Loucy (cell line): ENCODE measurements around the gene NPR3.
"Not testable (repeated sequence)": the region's sequence is repeated elsewhere in the genome, so short reads cannot be mapped to it uniquely, and the experiment has no call there.

Experiments
- H2AFZ ChIP-seq: fragments of 200-600 bp; sonication (generic); 2 replicates; pipeline ENCODE4 v1.6.0; 2016; ENCODE audit warnings: antibody characterized with exemption, mild to moderate bottlenecking, low read length, moderate library complexity
- H3F3A ChIP-seq: fragments of 200-600 bp; 2 replicates; pipeline ENCODE4 v1.6.0; 2016; ENCODE audit warnings: antibody characterized with exemption, low read depth, mild to moderate bottlenecking
- H3K27me3 ChIP-seq: fragments of 200-600 bp; sonication (generic); 2 replicates; pipeline ENCODE4 v1.6.1; 2014; ENCODE audit warnings: low read length, mild to moderate bottlenecking; ENCODE audit not compliant: insufficient read depth, poor library complexity, severe bottlenecking
- H3K36me3 ChIP-seq: fragments of 200-600 bp; sonication (generic); 2 replicates; pipeline ENCODE4 v1.6.1; 2016; ENCODE audit warnings: low read length; ENCODE audit not compliant: insufficient read depth
- H3K4me1 ChIP-seq: fragments of 200-600 bp; sonication (generic); 2 replicates; pipeline ENCODE4 v1.5.1; 2014; ENCODE audit warnings: low read length, mild to moderate bottlenecking; ENCODE audit not compliant: insufficient read depth, poor library complexity, severe bottlenecking
- H3K4me2 ChIP-seq: fragments of 200-600 bp; sonication (generic); 2 replicates; pipeline ENCODE4 v1.6.0; 2014; ENCODE audit warnings: antibody characterized with exemption, low read length, low read depth, mild to moderate bottlenecking; ENCODE audit not compliant: poor library complexity, severe bottlenecking
- H3K4me3 ChIP-seq: fragments of 200-600 bp; sonication (generic); 2 replicates; pipeline ENCODE4 v1.5.1; 2014; ENCODE audit warnings: low read length, mild to moderate bottlenecking, mixed read lengths; ENCODE audit not compliant: poor library complexity, severe bottlenecking
- H3K79me2 ChIP-seq: fragments of 200-600 bp; sonication (generic); 2 replicates; pipeline ENCODE4 v1.6.1; 2014; ENCODE audit warnings: low read length; ENCODE audit not compliant: insufficient read depth
- H3K9ac ChIP-seq: fragments of 200-600 bp; sonication (generic); 2 replicates; pipeline ENCODE4 v1.6.0; 2014; ENCODE audit warnings: mild to moderate bottlenecking, low read depth, low read length, moderate library complexity; ENCODE audit not compliant: poor library complexity, severe bottlenecking
- H3K9me2 ChIP-seq: fragments of 200-600 bp; sonication (generic); replicated peaks from 2 replicates; pipeline ENCODE4 v1.6.1; 2016; ENCODE audit warnings: low read depth, low read length, mixed read lengths
- H3K9me3 ChIP-seq: fragments of 200-600 bp; sonication (generic); 2 replicates; pipeline ENCODE4 v1.6.1; 2014; ENCODE audit warnings: mild to moderate bottlenecking, antibody characterized with exemption, low read length, low read depth; ENCODE audit not compliant: insufficient read depth
- H4K20me1 ChIP-seq: fragments of 200-600 bp; sonication (generic); 2 replicates; pipeline ENCODE4 v1.6.0; 2014; ENCODE audit warnings: antibody characterized with exemption, low read length, mild to moderate bottlenecking; ENCODE audit not compliant: insufficient read depth, poor library complexity, severe bottlenecking
- CTCF ChIP-seq: fragments of 200-600 bp; sonication (generic); conservative IDR thresholded peaks from 2 replicates; pipeline ENCODE4 v1.5.1; 2014; ENCODE audit warnings: mild to moderate bottlenecking, antibody characterized with exemption, low read length
- EZH2phosphoT487 ChIP-seq: fragments of 200-600 bp; IDR thresholded peaks from 2 replicates; pipeline ENCODE4 v1.6.1; 2018; ENCODE audit warnings: antibody characterized with exemption, mild to moderate bottlenecking, moderate library complexity, borderline replicate concordance

NPR3 gene

DNA sequence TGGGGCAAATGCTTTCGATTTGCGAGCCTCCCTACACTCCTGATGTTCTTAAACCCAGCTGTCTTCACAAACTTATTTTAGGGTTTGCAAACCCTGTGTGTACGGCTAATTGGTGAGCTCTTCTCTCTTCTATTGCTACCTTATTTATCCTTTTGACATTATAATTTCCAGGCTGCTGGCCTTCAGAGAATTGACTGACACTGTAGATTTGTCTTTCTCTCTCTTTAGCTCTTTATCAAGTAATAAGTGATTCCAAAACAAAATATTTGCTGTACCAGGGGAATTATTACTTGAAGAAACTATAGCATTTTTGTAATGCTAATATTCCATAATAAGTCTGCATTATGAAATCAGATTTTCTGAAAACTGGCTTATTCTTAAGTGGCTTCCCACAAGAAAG, 92.5 kb downstream of the NPR3 start:
- Histone ChIP-seq H3K4me2 (no peak overlapping the region), H3K4me3 (no peak overlapping the region), H3K36me3 (no peaks in the 10 kb centered on the region), H3K9ac (no peak overlapping the region), H4K20me1 (no peaks in the 10 kb centered on the region), H3K9me2 (no peaks in the 10 kb centered on the region), H3K9me3 (no peaks in the 10 kb centered on the region), H2AFZ (no peak overlapping the region), H3K4me1 (no peaks in the 10 kb centered on the region), H3K27me3 (no peaks in the 10 kb centered on the region), H3K79me2 (no peaks in the 10 kb centered on the region), H3F3A (no peaks in the 10 kb centered on the region; the same call in 1 of the 2 replicates)
- TF ChIP-seq CTCF (no peak), EZH2phosphoT487 (no peak)

DNA sequence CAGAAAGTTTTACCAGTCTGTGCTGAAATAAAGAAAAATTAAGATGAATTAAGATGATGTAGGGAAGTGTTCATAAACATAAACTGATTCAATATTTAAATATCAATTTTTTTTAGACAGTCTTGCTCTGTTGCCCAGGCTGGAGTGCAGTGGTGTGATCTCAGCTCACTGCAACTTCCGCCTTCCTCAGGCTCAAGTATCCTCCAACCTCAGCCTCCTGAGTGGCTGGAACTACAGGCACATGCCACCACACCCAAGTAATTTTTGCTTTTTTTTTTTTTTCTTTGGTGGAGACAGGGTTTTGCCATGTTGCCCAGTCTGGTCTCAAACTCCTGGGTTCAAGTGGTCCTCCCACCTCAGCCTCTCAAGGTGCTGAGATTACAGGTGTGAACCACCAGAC, 94.3 kb downstream of the NPR3 start:
- H3K4me3 ChIP-seq, H3K9ac ChIP-seq: not testable (repeated sequence)

DNA sequence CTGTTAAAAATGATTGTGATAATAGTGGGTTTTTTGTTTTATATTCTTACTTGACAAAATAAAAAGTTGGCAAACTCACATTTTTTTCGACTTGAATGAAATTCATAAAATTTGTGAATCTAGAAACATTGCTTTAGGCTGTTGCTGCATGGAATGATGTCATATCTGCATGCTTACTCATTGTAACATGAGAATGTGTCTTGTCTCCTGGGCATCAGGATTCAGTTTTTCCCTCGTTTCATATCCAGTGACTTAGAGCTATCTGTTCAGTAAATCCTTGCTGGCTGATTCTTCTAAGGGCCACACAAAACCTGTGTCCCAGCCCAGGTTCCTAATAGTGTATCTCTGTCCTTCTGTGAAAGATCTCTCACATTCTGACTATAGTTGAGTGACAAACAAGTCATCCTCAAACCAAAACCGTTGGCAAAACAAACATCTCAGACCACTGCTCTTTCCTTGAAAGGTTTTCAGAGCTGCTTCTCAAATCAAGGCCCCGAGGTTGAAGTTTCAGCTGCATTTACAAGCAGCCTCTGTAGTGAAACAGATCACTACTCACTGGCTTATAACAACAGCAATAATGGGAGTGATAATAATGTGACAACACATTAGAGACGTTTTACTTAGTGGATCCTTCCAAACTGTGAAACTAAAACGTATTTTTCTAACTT, 95.0 kb downstream of the NPR3 start:
- Histone ChIP-seq H3K9me3 (no peaks in the 10 kb centered on the region), H2AFZ (0 out of 2 replicates have a peak overlapping the region, but pooled peaks have one; percentile 30), H3K79me2 (no peaks in the 10 kb centered on the region), H3K4me2 (no peak overlapping the region), H3K36me3 (no peaks in the 10 kb centered on the region), H3F3A (no peaks in the 10 kb centered on the region; the same call in 1 of the 2 replicates), H3K27me3 (no peaks in the 10 kb centered on the region), H3K4me3 (no peak overlapping the region), H4K20me1 (no peaks in the 10 kb centered on the region), H3K9ac (no peak overlapping the region), H3K9me2 (no peaks in the 10 kb centered on the region), H3K4me1 (peaks cover 4% of the 10 kb centered on the region)
- TF ChIP-seq EZH2phosphoT487 (no peak), CTCF (no peak)

More for the DNA sequence above, 94.3 kb downstream of the NPR3 start:
- not testable (repeated sequence) for H3K9me2 ChIP-seq, H3K36me3 ChIP-seq, H3K4me1 ChIP-seq, H3F3A ChIP-seq, H3K27me3 ChIP-seq, H4K20me1 ChIP-seq, H3K9me3 ChIP-seq, H2AFZ ChIP-seq, H3K79me2 ChIP-seq, H3K4me2 ChIP-seq

DNA sequence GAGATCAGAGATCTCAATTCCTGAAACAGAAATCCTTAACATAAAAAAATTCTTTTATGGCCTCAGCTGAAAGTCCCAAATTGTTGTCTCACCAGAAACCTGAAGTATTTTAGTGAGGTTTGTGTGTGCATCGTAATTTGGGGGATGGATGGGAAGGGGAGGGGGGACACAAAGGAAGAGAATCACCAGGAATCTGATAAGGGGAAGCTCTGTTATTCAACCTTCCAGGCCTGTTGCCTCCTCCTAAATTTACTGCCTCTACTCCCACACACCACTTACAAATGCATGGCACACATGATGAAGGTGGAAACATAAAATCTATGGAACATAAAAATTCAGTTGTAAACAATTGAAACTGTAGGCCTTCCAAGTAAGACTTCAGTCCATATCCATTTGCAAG, 97.7 kb downstream of the NPR3 start:
- TF ChIP-seq EZH2phosphoT487 (no peak), CTCF (no peak)
- Histone ChIP-seq H2AFZ (no peak overlapping the region), H3K9me2 (no peaks in the 10 kb centered on the region), H3K4me3 (no peak overlapping the region), H3F3A (no peaks in the 10 kb centered on the region; the same call in 1 of the 2 replicates), H3K4me2 (no peak overlapping the region), H4K20me1 (no peaks in the 10 kb centered on the region), H3K9ac (no peak overlapping the region), H3K4me1 (peaks cover 4% of the 10 kb centered on the region), H3K9me3 (no peaks in the 10 kb centered on the region), H3K36me3 (no peaks in the 10 kb centered on the region), H3K79me2 (no peaks in the 10 kb centered on the region), H3K27me3 (no peaks in the 10 kb centered on the region)
